Duodenal mucosa (tissue), 2 donors: ENCODE data around the gene TKT.

Source experiments
- H3K27ac ChIP-seq: one replicate; pipeline ENCODE4 v1.7.0; 2013; ENCODE audit warnings: low read depth, low read length
- H3K27me3 ChIP-seq, 2 donors: one replicate each; pipeline ENCODE4 v1.7.0; 2013; ENCODE audit warnings: low read length in 2 of 2, control low read depth in 1 of 2; ENCODE audit not compliant: insufficient read depth in 2 of 2, control insufficient read depth in 1 of 2
- H3K36me3 ChIP-seq, 2 donors: one replicate each; pipeline ENCODE4 v1.7.0; 2013; ENCODE audit warnings: low read length in 2 of 2, control low read depth in 1 of 2; ENCODE audit not compliant: insufficient read depth in 2 of 2, control insufficient read depth in 1 of 2
- H3K4me1 ChIP-seq, 2 donors: one replicate each; pipeline ENCODE4 v1.7.0; 2013; ENCODE audit warnings: low read length in 2 of 2, control low read depth in 1 of 2; ENCODE audit not compliant: insufficient read depth in 2 of 2, control insufficient read depth in 1 of 2
- H3K4me3 ChIP-seq, 2 donors: one replicate each; pipeline ENCODE4 v1.7.0; 2013; ENCODE audit warnings: low read length in 2 of 2, low read depth in 1 of 2
- H3K9ac ChIP-seq, 2 donors: one replicate each; pipeline ENCODE4 v1.7.0; 2013; ENCODE audit warnings: low read length in 2 of 2, low read depth in 1 of 2
- H3K9me3 ChIP-seq, 2 donors: one replicate each; pipeline ENCODE4 v1.7.0; 2013; ENCODE audit warnings: low read length in 2 of 2, control low read depth in 1 of 2; ENCODE audit not compliant: control insufficient read depth in 1 of 2

TKT gene

DNA sequence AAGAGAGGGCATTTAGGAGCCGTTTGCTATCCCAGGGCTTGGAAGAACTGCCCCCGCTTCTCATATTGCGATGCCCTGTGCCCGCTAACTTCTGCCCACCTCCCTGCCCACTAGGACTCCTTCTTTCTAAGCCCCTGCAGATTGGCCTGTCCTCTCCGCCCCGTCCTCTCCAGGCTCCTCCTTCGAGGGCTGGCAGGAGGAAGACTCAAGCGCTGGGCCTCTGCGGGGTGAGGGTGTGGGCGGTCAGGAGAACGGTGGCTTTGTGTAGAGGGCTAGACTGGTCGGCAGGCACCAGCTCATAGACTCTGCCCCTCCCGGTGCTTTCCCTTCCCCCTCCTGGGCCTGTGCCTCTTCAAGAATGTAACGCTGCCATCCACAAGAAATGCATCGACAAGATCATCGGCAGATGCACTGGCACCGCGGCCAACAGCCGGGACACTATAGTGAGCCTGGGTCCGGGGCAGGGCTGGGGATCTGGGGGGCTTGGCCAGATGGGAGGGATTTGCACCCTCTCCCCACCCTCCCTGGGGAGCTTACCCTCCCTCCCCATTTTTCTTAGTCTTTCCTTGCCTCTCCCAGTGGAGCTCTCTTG lies 73.0 kb downstream of the TKT start:
- H3K9ac ChIP-seq = no peak overlapping the region
- H3K4me3 ChIP-seq = no peak overlapping the region
- no peak overlapping the region for H3K27ac ChIP-seq
- H3K9me3 ChIP-seq = no peaks in the 10 kb centered on the region
- no peaks in the 10 kb centered on the region for H3K27me3 ChIP-seq
- H3K36me3 ChIP-seq = peaks cover 70 to 89% of the 10 kb centered on the region in 2 donors
- H3K4me1 ChIP-seq = peaks cover 10 to 13% of the 10 kb centered on the region in 2 donors

GRCh38 chr3:53181528-53181927 lies 74.3 kb downstream of the TKT start:
- Histone ChIP-seq H3K4me1 (peaks cover 5 to 14% of the 10 kb centered on the region in 2 donors), H3K36me3 (peaks cover 63 to 80% of the 10 kb centered on the region in 2 donors)

DNA sequence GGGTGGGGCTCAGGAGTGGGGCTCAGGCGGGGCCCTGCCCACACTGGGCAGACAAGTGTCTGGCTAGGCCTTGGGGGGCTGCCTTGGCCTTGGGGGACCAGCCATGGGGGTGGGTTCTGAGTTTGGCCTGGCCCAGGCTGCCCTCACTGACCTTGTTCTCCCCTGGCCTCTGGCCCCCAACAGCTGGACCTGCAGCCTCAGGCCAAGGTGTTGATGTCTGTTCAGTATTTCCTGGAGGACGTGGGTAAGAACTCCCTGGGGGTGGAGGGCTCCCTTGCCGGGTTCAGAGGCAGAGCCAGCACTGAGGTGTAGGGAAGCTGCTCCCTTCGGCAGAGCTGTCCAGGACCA lies 74.8 kb downstream of the TKT start:
- no peak overlapping the region for H3K27ac ChIP-seq
- H3K9ac ChIP-seq = no peak overlapping the region
- no peaks in the 10 kb centered on the region for H3K9me3 ChIP-seq
- H3K36me3 ChIP-seq = peaks cover 63 to 80% of the 10 kb centered on the region in 2 donors
- H3K4me3 ChIP-seq = no peak overlapping the region
- H3K4me1 ChIP-seq = peaks cover 5 to 19% of the 10 kb centered on the region in 2 donors
- no peaks in the 10 kb centered on the region for H3K27me3 ChIP-seq

More at GRCh38 chr3:53181528-53181927, 74.3 kb downstream of the TKT start:
- Histone ChIP-seq H3K4me3 (no peak overlapping the region), H3K9ac (no peak overlapping the region), H3K9me3 (no peaks in the 10 kb centered on the region), H3K27me3 (no peaks in the 10 kb centered on the region), H3K27ac (no peak overlapping the region)

GRCh38 chr3:53180305-53181023 lies 75.4 kb downstream of the TKT start:
- Histone ChIP-seq H3K27ac (no peak overlapping the region), H3K9me3 (no peaks in the 10 kb centered on the region), H3K36me3 (peaks cover 60 to 79% of the 10 kb centered on the region in 2 donors), H3K27me3 (no peaks in the 10 kb centered on the region), H3K4me1 (peaks cover 5 to 24% of the 10 kb centered on the region in 2 donors), H3K9ac (no peak overlapping the region), H3K4me3 (no peak overlapping the region)

GRCh38 chr3:53179580-53179979 lies 76.2 kb downstream of the TKT start:
- Histone ChIP-seq H3K4me3 (no peak overlapping the region), H3K4me1 (peaks cover 5 to 29% of the 10 kb centered on the region in 2 donors), H3K9me3 (no peaks in the 10 kb centered on the region), H3K9ac (no peak overlapping the region), H3K27ac (no peak overlapping the region), H3K36me3 (peaks cover 54 to 79% of the 10 kb centered on the region in 2 donors), H3K27me3 (no peaks in the 10 kb centered on the region)

- H3K36me3 ChIP-seq = peaks cover 48 to 83% of the 10 kb centered on the region in 2 donors
- no peaks in the 10 kb centered on the region for H3K9me3 ChIP-seq
- H3K27me3 ChIP-seq = no peaks in the 10 kb centered on the region
- H3K27ac ChIP-seq = no peak overlapping the region
- H3K4me3 ChIP-seq = no peak overlapping the region
- no peak overlapping the region for H3K9ac ChIP-seq
- H3K4me1 ChIP-seq = peaks cover 5 to 29% of the 10 kb centered on the region in 2 donors
Measured at GRCh38 chr3:53178246-53178645, 77.6 kb downstream of the TKT start.

- peaks cover 21 to 47% of the 10 kb centered on the region in 2 donors for H3K4me1 ChIP-seq
- H3K4me3 ChIP-seq = no peak overlapping the region
- no peak overlapping the region for H3K27ac ChIP-seq
Measured at GRCh38 chr3:53175613-53176540, 79.9 kb downstream of the TKT start.

More at GRCh38 chr3:53175613-53176540, 79.9 kb downstream of the TKT start:
- H3K9me3 ChIP-seq = no peaks in the 10 kb centered on the region
- no peak overlapping the region for H3K9ac ChIP-seq
- no peaks in the 10 kb centered on the region for H3K27me3 ChIP-seq
- H3K36me3 ChIP-seq = peaks cover 33 to 62% of the 10 kb centered on the region in 2 donors
